Dedifferentiated amniotic fluid mesenchymal stem cell (primary cell): ENCODE results near the gene DDN.
A peak's percentile ranks its signal among the peaks of the same experiment; 100 is the strongest.

Experiments
- DNase-seq: peaks from one replicate; pipeline ENCODE4 v3.0.0-alpha.2; 2016; ENCODE audit errors: extremely low spot score

The DDN gene

GRCh38 chr12:49013428-49013827, 14.3 kb upstream of the DDN start:
- no peak for DNase-seq

GRCh38 chr12:49012739-49013138, 13.6 kb upstream of the DDN start:
- DNase-seq: no peak

GRCh38 chr12:49010092-49010668, 11.0 kb upstream of the DDN start:
- no peak for DNase-seq

GRCh38 chr12:49008943-49009342, 9.8 kb upstream of the DDN start:
- no peak for DNase-seq

- DNase-seq: no peak
Measured at GRCh38 chr12:49000346-49000745, 1.2 kb upstream of the DDN start.

- no peak for DNase-seq
Measured at GRCh38 chr12:48998497-48999353, 450 bp downstream of the DDN start.

- no peak for DNase-seq
Measured at GRCh38 chr12:48997719-48998496, 1.3 kb downstream of the DDN start.

GRCh38 chr12:48996794-48997718, 2.1 kb downstream of the DDN start:
- DNase-seq: peak; percentile 52

- DNase-seq: peak; percentile 82
Measured at GRCh38 chr12:48995086-48995879, 3.9 kb downstream of the DDN start.

GRCh38 chr12:48994224-48995085, 4.7 kb downstream of the DDN start:
- DNase-seq: no peak

GRCh38 chr12:48993787-48994186, 5.4 kb downstream of the DDN start:
- no peak for DNase-seq

- DNase-seq: no peak
Measured at GRCh38 chr12:48991247-48992050, 7.7 kb downstream of the DDN start.

- DNase-seq: no peak
Measured at GRCh38 chr12:48990552-48990951, 8.6 kb downstream of the DDN start.

- peak; percentile 44 for DNase-seq
Measured at GRCh38 chr12:48988030-48988649, 11.0 kb downstream of the DDN start.

- DNase-seq: no peak
Measured at GRCh38 chr12:48986720-48987291, 12.4 kb downstream of the DDN start.

GRCh38 chr12:48985901-48986300, 13.3 kb downstream of the DDN start:
- no peak for DNase-seq

GRCh38 chr12:48985475-48985897, 13.7 kb downstream of the DDN start:
- no peak for DNase-seq
